ENCODE data around the gene C16orf87.

- no peak for TF ChIP-seq CTCF (conservative IDR thresholded peaks at IDR 0.05; ENCODE audit: low read depth, low read length)
- TF ChIP-seq EZH2 (IDR thresholded peaks at IDR 0.05; ENCODE audit: borderline replicate concordance, low read depth, low read length, poor library complexity, severe bottlenecking) = no peak
Measured at GRCh38 chr16:46833460-46833800, 2.5 kb upstream of the C16orf87 start.

All from A673 (cell line).